Aorta (tissue), 5 donors: ENCODE results near the gene EXOC2. TPM values are rescaled to one million over a fixed set of nuclear protein-coding genes. Genes with fewer than 3 reads are reported as not detected.

Experiments used
- ATAC-seq: fragments of 200-7000 bp; cut with Tn5 transposase; one replicate; pipeline ENCODE4 v1.9.1; 2022; ENCODE audit warnings: moderate library complexity; ENCODE audit not compliant: low FRiP score
- DNase-seq, 2 donors: peaks; one replicate each; pipeline ENCODE4 v3.0.0-alpha.2; 2020
- H3K27ac ChIP-seq, 2 donors: one replicate each; pipeline ENCODE4 v1.5.1; 2013; ENCODE audit warnings: low read length in 2 of 2, mild to moderate bottlenecking in 2 of 2, moderate library complexity in 2 of 2, control low read depth in 1 of 2, inconsistent platforms in 1 of 2, low read depth in 1 of 2
- H3K27me3 ChIP-seq, 2 donors: one replicate each; pipeline ENCODE4 v1.6.1; 2013; ENCODE audit warnings: control low read depth in 1 of 2, low read length in 1 of 2, mild to moderate bottlenecking in 1 of 2, moderate library complexity in 1 of 2; ENCODE audit not compliant: insufficient read depth in 2 of 2, control insufficient read depth in 1 of 2
- H3K36me3 ChIP-seq, 2 donors: one replicate each; pipeline ENCODE4 v1.6.1; 2013; ENCODE audit warnings: control low read depth in 1 of 2, low read length in 1 of 2, mild to moderate bottlenecking in 1 of 2; ENCODE audit not compliant: insufficient read depth in 2 of 2, control insufficient read depth in 1 of 2
- H3K4me1 ChIP-seq, 2 donors: one replicate each; pipeline ENCODE4 v1.6.1; 2013; ENCODE audit warnings: low read length in 2 of 2, control low read depth in 1 of 2, mild to moderate bottlenecking in 1 of 2, moderate library complexity in 1 of 2; ENCODE audit not compliant: insufficient read depth in 2 of 2, control insufficient read depth in 1 of 2
- H3K4me3 ChIP-seq, 2 donors: one replicate each; pipeline ENCODE4 v1.5.1; 2013; ENCODE audit warnings: low read length in 2 of 2, control low read depth in 1 of 2, mild to moderate bottlenecking in 1 of 2
- H3K9me3 ChIP-seq: one replicate; pipeline ENCODE4 v1.6.1; 2013; ENCODE audit warnings: mild to moderate bottlenecking, low read length; ENCODE audit not compliant: control insufficient read depth
- WGBS, 2 donors: extraction: QIAGEN DNeasy Blood & Tissue Kit; methylation state at CpG; one replicate each; pipeline ENCODE4 v1.1.7; 2013; 5-methylcytosine and 5-hydroxymethylcytosine counted together
- intact Hi-C, 2 donors: fragments of 100-400 bp; cut with DNase I; formaldehyde crosslinking; loops; one replicate each; pipeline versions ENCODE4 v1.14.2 to v1.15.0; 2022
- polyA plus RNA-seq, 2 donors: library from polyadenylated mRNA; stranded (reverse); fragments of 200-250 nt; gene quantifications; one replicate each; pipeline ENCODE4 v1.2.3, GENCODE V29; 2013
- total RNA-seq, 2 donors: library from RNA; stranded (reverse); fragmentation: NEBNext Ultra II Directional; extraction: Animal tissue kit (Norgen Biotek cat#: 25700); gene quantifications; one replicate each; pipeline ENCODE4 v1.2.1, GENCODE V29; 2021
- donor health status: healthy with polysubstance abuse.
- donor health status: Bipolar disorder and iron deficiency.
- donor health status: DM: no; HTN: no; CAD: no.
- donor health status: DM: no; HTN: no; CAD: no.
- donor health status: DM: yes; HTN: yes; CAD: no.

The EXOC2 gene
- total and polyA plus RNA-seq, 4 donors = 3.4 to 22.8 (median 11.7) TPM

GRCh38 chr6:689223-689622, 3.7 kb downstream of the EXOC2 start:
- Histone ChIP-seq H3K9me3 (no peaks in the 10 kb centered on the region), H3K36me3 (no peaks in the 10 kb centered on the region), H3K4me1 (no peaks in the 10 kb centered on the region), H3K4me3 (no peak overlapping the region), H3K27ac (no peak overlapping the region), H3K27me3 (no peaks in the 10 kb centered on the region)
- 46 to 63% methylated on average over 2 of the region's 2 CpGs for WGBS, 2 donors
- DNase-seq (no peak), ATAC-seq (no peak)
- intact Hi-C loops = no loop called here

DNA sequence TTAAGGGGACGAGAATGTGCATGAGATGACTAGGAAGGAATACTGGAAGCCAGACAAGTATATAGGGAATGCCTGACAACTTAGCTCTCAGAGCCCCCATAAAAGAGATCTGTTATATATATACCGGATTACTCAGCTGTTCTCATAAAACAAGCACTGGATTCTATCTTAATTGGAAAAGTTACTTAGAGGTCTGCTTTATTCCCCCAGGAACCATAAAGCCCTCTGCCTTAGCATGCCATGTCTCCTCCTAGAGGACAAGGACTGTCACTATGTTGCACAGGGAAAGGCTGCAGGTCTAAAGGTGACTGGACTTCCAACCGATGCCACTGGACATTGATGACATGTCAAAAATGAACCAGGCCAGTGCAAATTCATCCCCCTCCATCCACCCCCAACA, 6.4 kb downstream of the EXOC2 start:
- no peaks in the 10 kb centered on the region for H3K9me3 ChIP-seq
- ATAC-seq (no peak), DNase-seq (no peak)
- peaks cover 0 to 1% of the 10 kb centered on the region in 2 donors for H3K4me1 ChIP-seq
- H3K27ac ChIP-seq = no peak overlapping the region
- 91 to 94% methylated on average over 3 of the region's 3 CpGs for WGBS, 2 donors
- H3K36me3 ChIP-seq = no peaks in the 10 kb centered on the region
- no peaks in the 10 kb centered on the region for H3K27me3 ChIP-seq
- intact Hi-C loops = no loop called here
- no peak overlapping the region for H3K4me3 ChIP-seq

DNA sequence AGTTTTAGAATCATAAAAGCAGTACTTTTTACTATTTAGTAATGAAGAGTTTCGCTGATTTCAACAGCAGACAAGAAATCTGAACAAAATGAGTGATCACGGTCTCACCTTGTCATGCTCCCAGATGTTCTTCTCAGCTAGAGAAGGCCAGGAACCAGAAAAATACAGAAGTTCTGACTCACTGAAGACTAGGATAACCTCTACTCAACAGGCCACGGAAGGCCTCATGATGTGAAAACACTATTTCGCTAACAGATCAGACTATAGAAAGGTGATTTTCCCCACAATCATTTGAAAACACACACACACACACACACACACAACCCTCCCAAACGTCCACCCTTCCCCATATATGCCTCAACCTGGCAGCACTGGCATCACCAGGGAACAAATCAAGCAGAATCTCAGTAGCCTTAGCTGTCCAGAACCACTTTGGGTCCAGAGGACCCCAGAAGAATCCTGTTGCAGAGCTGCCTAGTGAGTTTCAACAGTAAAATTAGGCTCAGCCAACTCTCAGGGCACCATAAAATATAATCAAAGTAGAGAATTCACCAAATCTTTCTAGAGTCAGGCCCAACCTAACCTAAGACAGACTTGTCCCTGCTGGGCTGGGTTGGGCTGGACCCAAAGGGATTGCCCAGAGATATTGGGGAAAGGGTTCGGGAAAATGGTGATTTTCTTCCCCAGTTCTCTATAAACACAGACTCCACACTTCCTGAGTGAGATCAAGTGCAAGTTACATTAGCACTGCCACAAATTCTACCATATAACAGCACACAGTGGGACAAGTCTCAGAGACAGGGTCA, 7.9 kb downstream of the EXOC2 start:
- 91% methylated on average over 6 of the region's 6 CpGs for WGBS, 2 donors
- H3K4me1 ChIP-seq = peaks cover 0 to 1% of the 10 kb centered on the region in 2 donors
- H3K4me3 ChIP-seq = no peak overlapping the region
- no peak overlapping the region for H3K27ac ChIP-seq
- no peaks in the 10 kb centered on the region for H3K9me3 ChIP-seq
- ATAC-seq = no peak
- no peak for DNase-seq
- H3K27me3 ChIP-seq = no peaks in the 10 kb centered on the region
- intact Hi-C loops = no loop called here
- H3K36me3 ChIP-seq = no peaks in the 10 kb centered on the region

- Histone ChIP-seq H3K36me3 (no peaks in the 10 kb centered on the region), H3K4me1 (peaks cover 0 to 1% of the 10 kb centered on the region in 2 donors), H3K9me3 (no peaks in the 10 kb centered on the region), H3K27me3 (no peaks in the 10 kb centered on the region), H3K4me3 (no peak overlapping the region), H3K27ac (no peak overlapping the region)
- ATAC-seq (peak; percentile 44), DNase-seq (no peak)
- 56 to 67% methylated on average over 15 of the region's 15 CpGs for WGBS, 2 donors
- intact Hi-C loops = no loop called here
These were observed 9.0 kb downstream of the EXOC2 start for GRCh38 chr6:683742-684440.

DNA sequence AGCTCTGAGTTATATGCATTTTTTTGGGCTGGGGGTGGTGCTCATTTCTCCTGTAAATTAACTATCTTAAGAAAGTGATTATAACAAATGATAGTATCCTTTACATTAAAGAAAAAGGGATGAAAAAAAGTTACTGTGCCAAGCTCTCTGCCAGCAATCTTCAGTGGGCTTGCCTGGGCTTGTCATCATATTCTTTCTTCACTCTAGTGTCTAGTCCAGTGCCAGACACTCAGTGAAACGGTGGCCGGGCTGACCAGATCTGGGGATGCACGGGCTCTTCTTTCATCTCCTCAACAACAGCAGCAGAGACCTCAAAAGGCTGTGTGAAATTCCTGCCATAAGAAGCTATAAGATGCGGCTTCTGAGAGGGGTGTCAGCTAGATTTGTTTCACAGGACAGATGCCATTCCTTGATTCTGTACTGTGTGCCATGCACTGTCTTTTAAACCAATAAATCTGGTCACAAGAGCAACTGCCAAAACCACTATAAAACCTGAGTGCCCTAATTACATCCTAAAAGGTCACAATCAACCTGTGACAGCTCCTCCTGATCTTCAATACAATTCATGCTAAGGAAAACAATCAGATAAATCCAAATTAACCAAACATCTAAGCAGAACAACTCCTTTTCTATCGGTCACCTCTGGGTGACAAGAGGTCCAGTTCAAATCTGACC, 12.1 kb downstream of the EXOC2 start:
- WGBS, 2 donors = 91% methylated on average over 5 of the region's 5 CpGs
- Histone ChIP-seq H3K4me1 (peaks cover 0 to 1% of the 10 kb centered on the region in 2 donors), H3K9me3 (no peaks in the 10 kb centered on the region), H3K36me3 (no peaks in the 10 kb centered on the region), H3K27ac (no peak overlapping the region), H3K27me3 (no peaks in the 10 kb centered on the region), H3K4me3 (no peak overlapping the region)
- DNase-seq (no peak), ATAC-seq (no peak)
- intact Hi-C loops = no loop called here

DNA sequence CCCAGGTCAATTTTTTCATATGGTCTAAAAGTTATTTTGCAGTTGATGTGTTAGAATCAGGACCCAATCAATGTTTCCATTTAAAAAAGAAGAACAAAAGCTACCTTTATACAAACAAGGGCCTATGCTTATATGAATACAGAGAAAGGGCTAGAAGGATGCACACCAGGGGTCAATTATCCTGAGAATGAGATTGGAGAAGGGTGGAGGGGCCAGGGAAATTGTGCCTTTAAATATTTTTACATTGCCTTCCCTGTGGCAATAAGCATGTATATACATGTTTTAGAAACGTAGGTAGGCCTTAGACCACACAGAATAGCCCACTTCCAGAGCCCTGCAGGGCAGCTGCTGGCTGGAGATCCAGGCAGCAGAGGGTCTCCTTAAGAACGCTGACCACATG, 12.7 kb downstream of the EXOC2 start:
- no peaks in the 10 kb centered on the region for H3K9me3 ChIP-seq
- H3K4me1 ChIP-seq = peaks cover 0 to 1% of the 10 kb centered on the region in 2 donors
- ATAC-seq (no peak), DNase-seq (no peak)
- WGBS, 2 donors = 73 to 80% methylated on average over 2 of the region's 2 CpGs
- H3K36me3 ChIP-seq = no peaks in the 10 kb centered on the region
- H3K27me3 ChIP-seq = no peaks in the 10 kb centered on the region
- H3K27ac ChIP-seq = no peak overlapping the region
- intact Hi-C loops = no loop called here
- H3K4me3 ChIP-seq = no peak overlapping the region

- no peaks in the 10 kb centered on the region for H3K27me3 ChIP-seq
- no peaks in the 10 kb centered on the region for H3K9me3 ChIP-seq
- ATAC-seq (no peak), DNase-seq (no peak)
- H3K27ac ChIP-seq = no peak overlapping the region
- WGBS, 2 donors = 77 to 82% methylated on average over 9 of the region's 9 CpGs
- H3K4me1 ChIP-seq = peaks cover 0 to 1% of the 10 kb centered on the region in 2 donors
- H3K4me3 ChIP-seq = no peak overlapping the region
- intact Hi-C loops = no loop called here
- no peaks in the 10 kb centered on the region for H3K36me3 ChIP-seq
These were observed 13.7 kb downstream of the EXOC2 start for GRCh38 chr6:679282-679681.

DNA sequence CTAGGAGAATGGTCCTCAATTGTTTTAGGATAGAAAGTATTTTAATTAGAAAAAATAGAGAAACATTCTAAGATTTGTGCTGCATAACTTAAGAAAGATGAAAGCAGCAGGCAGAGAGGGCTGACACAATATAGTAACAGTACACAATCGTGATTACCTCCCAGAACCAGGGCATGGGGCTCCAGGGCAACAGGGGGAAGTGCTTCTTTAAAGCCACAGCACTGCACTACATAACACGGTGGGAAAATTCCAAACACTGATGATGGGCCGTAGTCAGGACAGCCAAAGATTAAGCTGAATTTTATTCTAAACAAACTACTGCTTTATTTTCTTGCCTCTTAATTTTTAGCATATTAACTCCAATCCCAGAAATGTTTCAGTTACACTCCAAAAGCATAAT, 14.4 kb downstream of the EXOC2 start:
- Histone ChIP-seq H3K4me3 (no peak overlapping the region), H3K36me3 (no peaks in the 10 kb centered on the region), H3K9me3 (no peaks in the 10 kb centered on the region), H3K27me3 (no peaks in the 10 kb centered on the region), H3K27ac (no peak overlapping the region), H3K4me1 (peaks cover 0 to 1% of the 10 kb centered on the region in 2 donors)
- 71 to 79% methylated on average over 3 of the region's 3 CpGs for WGBS, 2 donors
- intact Hi-C loops = no loop called here
- ATAC-seq (no peak), DNase-seq (no peak)
